ENCODE data around the gene NSFL1C.

The NSFL1C gene

GRCh38 chr20:1462834-1463233 lies 3.8 kb downstream of the NSFL1C start:
- H4K20me1 ChIP-seq (ENCODE audit: insufficient read depth, low read length), result peaks cover 61% of the 10 kb centered on the region
- TF ChIP-seq, protein P1, sequence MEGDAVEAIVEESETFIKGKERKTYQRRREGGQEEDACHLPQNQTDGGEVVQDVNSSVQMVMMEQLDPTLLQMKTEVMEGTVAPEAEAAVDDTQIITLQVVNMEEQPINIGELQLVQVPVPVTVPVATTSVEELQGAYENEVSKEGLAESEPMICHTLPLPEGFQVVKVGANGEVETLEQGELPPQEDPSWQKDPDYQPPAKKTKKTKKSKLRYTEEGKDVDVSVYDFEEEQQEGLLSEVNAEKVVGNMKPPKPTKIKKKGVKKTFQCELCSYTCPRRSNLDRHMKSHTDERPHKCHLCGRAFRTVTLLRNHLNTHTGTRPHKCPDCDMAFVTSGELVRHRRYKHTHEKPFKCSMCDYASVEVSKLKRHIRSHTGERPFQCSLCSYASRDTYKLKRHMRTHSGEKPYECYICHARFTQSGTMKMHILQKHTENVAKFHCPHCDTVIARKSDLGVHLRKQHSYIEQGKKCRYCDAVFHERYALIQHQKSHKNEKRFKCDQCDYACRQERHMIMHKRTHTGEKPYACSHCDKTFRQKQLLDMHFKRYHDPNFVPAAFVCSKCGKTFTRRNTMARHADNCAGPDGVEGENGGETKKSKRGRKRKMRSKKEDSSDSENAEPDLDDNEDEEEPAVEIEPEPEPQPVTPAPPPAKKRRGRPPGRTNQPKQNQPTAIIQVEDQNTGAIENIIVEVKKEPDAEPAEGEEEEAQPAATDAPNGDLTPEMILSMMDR (IDR thresholded peaks at IDR 0.05; ENCODE audit: borderline replicate concordance, extremely low read depth, low read length, poor library complexity, severe bottlenecking), result no peak
- TF ChIP-seq EZH2 (IDR thresholded peaks at IDR 0.05; ENCODE audit: borderline replicate concordance, low read depth, low read length, severe bottlenecking), result no peak
- peaks cover 77% of the 10 kb centered on the region for H3K79me2 ChIP-seq (ENCODE audit: insufficient read depth, low read length)

DNA sequence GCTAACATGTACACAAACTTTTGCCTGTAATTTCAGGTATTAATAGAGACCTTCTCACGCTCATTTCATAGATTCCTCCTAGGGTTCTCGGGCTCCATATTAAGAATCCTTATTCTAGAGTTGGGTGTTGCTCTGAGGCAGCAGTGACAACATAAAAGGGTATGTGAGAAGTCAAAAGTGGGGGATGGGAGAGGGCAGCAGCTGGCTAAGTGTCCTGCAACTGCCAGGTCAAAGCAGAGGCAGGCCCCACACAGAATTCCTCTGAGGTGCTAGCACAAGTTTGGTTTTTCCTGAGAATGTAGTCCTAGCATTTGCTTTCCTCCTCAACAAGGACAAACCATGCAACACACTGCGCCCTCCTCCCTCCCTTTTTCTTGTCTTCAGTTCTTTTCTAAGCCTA lies 4.6 kb downstream of the NSFL1C start:
- H3K9me3 ChIP-seq (ENCODE audit: insufficient read depth, low read length, severe bottlenecking), result no peaks in the 10 kb centered on the region
- no peak overlapping the region for H3K4me2 ChIP-seq (ENCODE audit: insufficient read depth, low read length)
- DNase-seq (no peak), ATAC-seq (ENCODE audit: insufficient read depth, low read depth) (no peak)
- H3K27ac ChIP-seq (ENCODE audit: low read length), result no peak overlapping the region
- H3K4me1 ChIP-seq (ENCODE audit: insufficient read depth, low read length), result peaks cover 27% of the 10 kb centered on the region
- peaks cover 77% of the 10 kb centered on the region for H3K36me3 ChIP-seq (ENCODE audit: insufficient read depth, low read length)
- TF ChIP-seq, protein P1 (IDR thresholded peaks at IDR 0.05; ENCODE audit: borderline replicate concordance, extremely low read depth, low read length, poor library complexity, severe bottlenecking), result no peak
- TF ChIP-seq EZH2 (IDR thresholded peaks at IDR 0.05; ENCODE audit: borderline replicate concordance, low read depth, low read length, severe bottlenecking), result no peak
- no peak overlapping the region for H3K4me3 ChIP-seq (ENCODE audit: low read depth in 1 of 2, low read length in 2 of 2)
- no peak overlapping the region for H2AFZ ChIP-seq (ENCODE audit: low read depth, low read length)
- H4K20me1 ChIP-seq (ENCODE audit: insufficient read depth, low read length), result peaks cover 61% of the 10 kb centered on the region
- H3K79me2 ChIP-seq (ENCODE audit: insufficient read depth, low read length), result peaks cover 78% of the 10 kb centered on the region
- H3K9ac ChIP-seq (ENCODE audit: low read depth, low read length), result no peak overlapping the region
- H3K27me3 ChIP-seq (ENCODE audit: insufficient read depth, low read length, poor library complexity), result no peaks in the 10 kb centered on the region

More at GRCh38 chr20:1462834-1463233, 3.8 kb downstream of the NSFL1C start:
- Histone ChIP-seq H3K4me1 (ENCODE audit: insufficient read depth, low read length) (peaks cover 32% of the 10 kb centered on the region), H3K36me3 (ENCODE audit: insufficient read depth, low read length) (peaks cover 69% of the 10 kb centered on the region), H3K9me3 (ENCODE audit: insufficient read depth, low read length, severe bottlenecking) (no peaks in the 10 kb centered on the region), H3K4me2 (ENCODE audit: insufficient read depth, low read length) (peak overlapping the region; percentile 3; the same call in 1 of the 2 replicates), H3K27ac (ENCODE audit: low read length) (no peak overlapping the region), H2AFZ (ENCODE audit: low read depth, low read length) (no peak overlapping the region), H3K4me3 (ENCODE audit: low read depth in 1 of 2, low read length in 2 of 2) (no peak overlapping the region), H3K27me3 (ENCODE audit: insufficient read depth, low read length, poor library complexity) (no peaks in the 10 kb centered on the region), H3K9ac (ENCODE audit: low read depth, low read length) (no peak overlapping the region)
- no peak for DNase-seq
- no peak for ATAC-seq (ENCODE audit: insufficient read depth, low read depth)

GRCh38 chr20:1460275-1460674 lies 6.4 kb downstream of the NSFL1C start:
- H3K36me3 ChIP-seq (ENCODE audit: insufficient read depth, low read length), result peaks cover 91% of the 10 kb centered on the region
- no peaks in the 10 kb centered on the region for H3K27me3 ChIP-seq (ENCODE audit: insufficient read depth, low read length, poor library complexity)
- TF ChIP-seq EZH2 (IDR thresholded peaks at IDR 0.05; ENCODE audit: borderline replicate concordance, low read depth, low read length, severe bottlenecking), result no peak
- TF ChIP-seq, protein P1 (IDR thresholded peaks at IDR 0.05; ENCODE audit: borderline replicate concordance, extremely low read depth, low read length, poor library complexity, severe bottlenecking), result no peak
- no peak for DNase-seq
- H3K4me1 ChIP-seq (ENCODE audit: insufficient read depth, low read length), result peaks cover 18% of the 10 kb centered on the region
- no peak overlapping the region for H3K9ac ChIP-seq (ENCODE audit: low read depth, low read length)
- no peak for ATAC-seq (ENCODE audit: insufficient read depth, low read depth)
- no peak overlapping the region for H3K27ac ChIP-seq (ENCODE audit: low read length)
- peaks cover 49% of the 10 kb centered on the region for H4K20me1 ChIP-seq (ENCODE audit: insufficient read depth, low read length)
- H3K4me2 ChIP-seq (ENCODE audit: insufficient read depth, low read length), result no peak overlapping the region
- H2AFZ ChIP-seq (ENCODE audit: low read depth, low read length), result no peak overlapping the region
- no peaks in the 10 kb centered on the region for H3K9me3 ChIP-seq (ENCODE audit: insufficient read depth, low read length, severe bottlenecking)
- H3K4me3 ChIP-seq (ENCODE audit: low read depth in 1 of 2, low read length in 2 of 2), result no peak overlapping the region
- H3K79me2 ChIP-seq (ENCODE audit: insufficient read depth, low read length), result peaks cover 65% of the 10 kb centered on the region

- ATAC-seq (ENCODE audit: insufficient read depth, low read depth), result no peak
- no peak for TF ChIP-seq EZH2 (IDR thresholded peaks at IDR 0.05; ENCODE audit: borderline replicate concordance, low read depth, low read length, severe bottlenecking)
- TF ChIP-seq, protein P1 (IDR thresholded peaks at IDR 0.05; ENCODE audit: borderline replicate concordance, extremely low read depth, low read length, poor library complexity, severe bottlenecking), result no peak
- no peaks in the 10 kb centered on the region for H3K27me3 ChIP-seq (ENCODE audit: insufficient read depth, low read length, poor library complexity)
- H3K4me1 ChIP-seq (ENCODE audit: insufficient read depth, low read length), result no peaks in the 10 kb centered on the region
- H3K27ac ChIP-seq (ENCODE audit: low read length), result no peak overlapping the region
- no peak overlapping the region for H3K9ac ChIP-seq (ENCODE audit: low read depth, low read length)
- no peak overlapping the region for H3K4me2 ChIP-seq (ENCODE audit: insufficient read depth, low read length)
- peaks cover 43% of the 10 kb centered on the region for H3K79me2 ChIP-seq (ENCODE audit: insufficient read depth, low read length)
- peaks cover 28% of the 10 kb centered on the region for H4K20me1 ChIP-seq (ENCODE audit: insufficient read depth, low read length)
- no peak for DNase-seq
- H3K9me3 ChIP-seq (ENCODE audit: insufficient read depth, low read length, severe bottlenecking), result no peaks in the 10 kb centered on the region
- no peak overlapping the region for H3K4me3 ChIP-seq (ENCODE audit: low read depth in 1 of 2, low read length in 2 of 2)
- H2AFZ ChIP-seq (ENCODE audit: low read depth, low read length), result no peak overlapping the region
- H3K36me3 ChIP-seq (ENCODE audit: insufficient read depth, low read length), result peaks cover 93% of the 10 kb centered on the region
These were observed 8.7 kb downstream of the NSFL1C start for GRCh38 chr20:1457992-1458391.
